HUES48 (cell line): ENCODE measurements around the gene KIAA0586.

Experiments
- H3K27ac ChIP-seq: one replicate; pipeline ENCODE4 v1.7.0; 2013; ENCODE audit warnings: low read depth, low read length, inconsistent platforms
- H3K27me3 ChIP-seq: 2 replicates; pipeline ENCODE4 v1.6.1; 2013; ENCODE audit warnings: mild to moderate bottlenecking, low read length; ENCODE audit not compliant: control insufficient read depth, insufficient read depth
- H3K36me3 ChIP-seq: 2 replicates; pipeline ENCODE4 v1.6.1; 2013; ENCODE audit warnings: low read length; ENCODE audit not compliant: control insufficient read depth, insufficient read depth
- H3K4me1 ChIP-seq: 2 replicates; pipeline ENCODE4 v1.6.1; 2013; ENCODE audit warnings: mild to moderate bottlenecking, low read length; ENCODE audit not compliant: control insufficient read depth, insufficient read depth
- H3K4me3 ChIP-seq: 2 replicates; pipeline ENCODE4 v1.5.1; 2013; ENCODE audit warnings: mild to moderate bottlenecking, low read depth, low read length
- H3K9ac ChIP-seq: 2 replicates; pipeline ENCODE4 v1.6.1; 2013; ENCODE audit warnings: mild to moderate bottlenecking, low read depth, low read length, moderate library complexity
- H3K9me3 ChIP-seq: 2 replicates; pipeline ENCODE4 v1.6.1; 2013; ENCODE audit warnings: low read length; ENCODE audit not compliant: control insufficient read depth, insufficient read depth

The KIAA0586 gene

DNA sequence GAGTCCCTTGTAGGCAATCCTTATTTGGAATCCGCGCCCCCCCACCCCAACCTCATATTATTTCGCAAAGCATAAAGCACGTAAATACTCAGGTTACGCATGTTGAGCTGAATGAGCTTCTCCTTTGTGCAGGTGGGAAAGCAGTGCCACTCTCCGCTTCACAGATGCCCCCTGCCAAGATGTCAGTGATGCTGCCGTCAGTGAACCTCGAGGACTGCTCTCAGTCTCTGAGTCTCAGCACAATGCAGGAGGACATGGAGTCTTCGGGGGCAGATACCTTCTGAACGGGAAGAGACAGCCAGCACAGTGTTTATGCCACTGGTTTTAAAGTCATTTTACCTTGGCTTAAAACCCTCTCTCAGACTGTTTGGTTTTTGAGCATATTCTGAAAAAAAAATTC, 120.1 kb downstream of the KIAA0586 start:
- no peaks in the 10 kb centered on the region for H3K9me3 ChIP-seq
- H3K9ac ChIP-seq = no peak overlapping the region
- H3K27me3 ChIP-seq = no peaks in the 10 kb centered on the region
- H3K36me3 ChIP-seq = no peaks in the 10 kb centered on the region
- H3K4me1 ChIP-seq = no peaks in the 10 kb centered on the region
- no peak overlapping the region for H3K4me3 ChIP-seq
- H3K27ac ChIP-seq = no peak overlapping the region

DNA sequence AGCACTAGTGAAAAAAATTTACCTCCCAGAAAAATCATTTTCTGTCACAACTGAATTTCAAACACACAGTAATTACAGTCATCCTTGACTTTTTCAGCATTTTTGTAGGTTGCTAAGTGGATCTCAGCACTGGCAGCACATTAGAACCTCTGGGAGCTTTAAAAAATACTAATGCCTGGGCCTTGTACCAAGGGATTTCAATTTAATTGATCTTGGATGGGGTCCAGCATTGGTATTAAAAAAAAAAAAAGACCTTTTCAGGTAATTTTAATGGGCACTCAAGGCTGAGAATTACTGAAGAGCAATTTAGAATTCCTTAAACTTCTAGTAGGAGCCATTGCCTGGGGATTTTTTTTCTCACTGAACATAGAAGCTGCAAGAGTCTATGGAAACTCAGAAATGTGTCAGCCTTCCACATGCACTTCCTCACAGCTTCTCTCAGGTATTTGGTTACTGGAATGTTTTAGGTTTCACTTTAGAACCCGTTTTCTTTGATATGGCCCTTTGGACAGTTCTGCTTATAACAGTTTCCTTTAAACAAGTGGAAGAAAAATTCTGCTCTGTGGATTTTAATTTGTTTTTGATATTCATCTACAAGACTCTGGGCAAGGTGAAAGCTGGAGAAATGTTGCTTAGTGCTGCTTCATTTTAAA, 121.7 kb downstream of the KIAA0586 start:
- H3K9me3 ChIP-seq = no peaks in the 10 kb centered on the region
- no peaks in the 10 kb centered on the region for H3K27me3 ChIP-seq
- H3K9ac ChIP-seq = no peak overlapping the region
- H3K36me3 ChIP-seq = no peaks in the 10 kb centered on the region
- H3K4me1 ChIP-seq = no peaks in the 10 kb centered on the region
- no peak overlapping the region for H3K4me3 ChIP-seq
- H3K27ac ChIP-seq = no peak overlapping the region

DNA sequence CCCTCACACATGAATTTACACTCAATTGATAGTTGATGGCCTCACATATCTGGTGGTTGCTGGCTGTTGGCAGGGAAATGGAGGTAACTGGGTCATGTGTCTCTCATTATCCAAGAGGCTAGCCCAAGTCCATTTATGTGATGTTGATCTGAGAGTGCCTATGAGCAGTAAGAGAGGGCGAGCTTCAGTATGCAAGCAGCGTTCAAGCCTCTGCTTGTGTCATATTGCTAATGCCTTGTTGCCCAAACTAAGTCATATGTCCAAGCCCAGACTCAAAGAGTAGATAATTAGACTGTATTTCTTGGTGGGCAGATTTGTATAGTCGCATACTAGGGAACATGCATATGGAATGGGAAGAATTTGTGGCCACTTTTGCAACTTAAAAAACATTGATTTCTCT, 126.4 kb downstream of the KIAA0586 start:
- H3K9ac ChIP-seq = no peak overlapping the region
- no peaks in the 10 kb centered on the region for H3K27me3 ChIP-seq

DNA sequence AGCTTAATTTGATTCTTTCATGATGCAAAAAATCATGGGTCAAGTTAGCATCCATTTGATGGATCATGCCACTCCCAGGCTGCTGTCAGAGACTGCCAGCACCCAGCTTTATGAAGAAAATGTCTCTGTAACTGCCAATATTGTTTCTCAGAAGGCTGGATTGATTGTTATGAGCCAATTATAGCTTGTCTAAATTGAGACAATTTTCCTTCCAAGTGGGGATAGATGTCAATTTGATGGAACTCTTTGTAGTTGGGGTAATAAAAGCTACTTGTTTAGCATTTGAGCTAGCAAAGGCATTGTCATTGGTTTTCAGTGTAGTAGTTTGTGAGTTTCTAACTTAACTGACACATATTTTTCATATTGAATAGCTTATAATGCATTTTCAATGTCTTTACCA, 128.1 kb downstream of the KIAA0586 start:
- H3K9me3 ChIP-seq = no peaks in the 10 kb centered on the region
- no peaks in the 10 kb centered on the region for H3K4me1 ChIP-seq
- H3K9ac ChIP-seq = no peak overlapping the region
- H3K36me3 ChIP-seq = no peaks in the 10 kb centered on the region
- H3K4me3 ChIP-seq = no peak overlapping the region
- H3K27ac ChIP-seq = no peak overlapping the region
- H3K27me3 ChIP-seq = no peaks in the 10 kb centered on the region

More for the DNA sequence above, 126.4 kb downstream of the KIAA0586 start:
- H3K9me3 ChIP-seq = no peaks in the 10 kb centered on the region
- H3K4me3 ChIP-seq = no peak overlapping the region
- H3K4me1 ChIP-seq = no peaks in the 10 kb centered on the region
- H3K27ac ChIP-seq = no peak overlapping the region
- H3K36me3 ChIP-seq = no peaks in the 10 kb centered on the region

DNA sequence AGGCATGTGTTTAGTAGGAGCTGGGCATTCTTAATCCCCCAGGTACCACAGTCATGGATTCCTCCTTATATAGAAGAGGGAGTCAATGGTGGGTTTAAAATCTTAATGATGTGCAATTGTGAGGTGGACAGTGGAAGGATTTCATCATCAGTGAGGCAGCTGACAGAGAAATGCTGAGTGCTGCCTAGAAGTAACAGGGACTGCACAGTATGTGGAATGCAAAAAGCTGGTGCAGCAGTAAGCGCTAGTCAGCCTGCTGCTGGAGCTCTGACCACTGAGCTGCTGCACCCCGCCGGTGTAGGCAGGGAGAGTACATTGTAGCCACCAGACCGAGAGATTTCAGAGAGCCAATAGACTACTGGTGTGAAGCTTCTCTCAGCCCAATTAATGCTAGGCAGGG, 129.7 kb downstream of the KIAA0586 start:
- Histone ChIP-seq H3K4me3 (no peak overlapping the region), H3K36me3 (no peaks in the 10 kb centered on the region), H3K27me3 (no peaks in the 10 kb centered on the region), H3K9me3 (no peaks in the 10 kb centered on the region), H3K9ac (no peak overlapping the region), H3K27ac (no peak overlapping the region), H3K4me1 (no peaks in the 10 kb centered on the region)

DNA sequence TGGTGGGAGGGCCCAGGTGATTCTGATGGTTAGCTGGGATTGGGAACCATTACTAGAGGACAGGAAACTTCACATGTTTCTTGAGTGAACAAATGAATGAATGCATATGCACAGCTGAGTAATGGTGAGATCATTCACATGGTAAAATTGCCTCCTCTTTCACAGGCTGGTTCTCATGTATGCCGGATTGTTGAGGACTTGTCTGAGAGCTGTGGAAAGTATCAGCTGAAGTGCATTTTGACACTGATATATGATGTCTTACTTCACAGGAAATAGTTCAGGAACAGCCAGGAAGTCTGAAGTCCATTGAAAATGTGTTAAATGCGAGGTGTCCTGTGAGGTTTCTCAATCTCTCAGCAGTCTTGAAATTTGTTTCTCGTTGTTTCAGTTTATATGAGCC, 132.7 kb downstream of the KIAA0586 start:
- Histone ChIP-seq H3K9me3 (no peaks in the 10 kb centered on the region), H3K4me1 (no peaks in the 10 kb centered on the region), H3K36me3 (no peaks in the 10 kb centered on the region), H3K9ac (no peak overlapping the region), H3K4me3 (no peak overlapping the region), H3K27me3 (no peaks in the 10 kb centered on the region), H3K27ac (no peak overlapping the region)

DNA sequence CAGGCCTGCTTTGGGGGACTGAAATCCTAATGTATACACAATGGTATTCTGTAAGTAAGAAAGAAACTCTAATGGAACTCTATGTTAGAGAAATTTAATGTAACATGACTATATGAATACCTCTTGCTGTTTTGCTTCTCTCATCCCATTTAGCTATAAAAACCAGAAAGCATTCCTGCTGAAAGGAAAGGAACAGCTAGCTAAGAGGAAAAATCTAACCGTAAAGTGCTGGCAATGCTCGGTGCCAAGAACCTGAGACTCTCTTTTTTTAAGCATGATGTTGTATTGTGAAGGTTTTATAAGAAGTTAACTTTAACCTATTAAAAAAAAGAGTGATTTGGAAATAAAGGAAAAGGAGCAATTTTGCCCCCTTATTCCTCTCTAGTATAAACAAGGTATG, 134.6 kb downstream of the KIAA0586 start:
- Histone ChIP-seq H3K4me1 (no peaks in the 10 kb centered on the region), H3K27ac (no peak overlapping the region), H3K27me3 (no peaks in the 10 kb centered on the region), H3K9me3 (no peaks in the 10 kb centered on the region), H3K9ac (no peak overlapping the region), H3K36me3 (no peaks in the 10 kb centered on the region), H3K4me3 (no peak overlapping the region)

DNA sequence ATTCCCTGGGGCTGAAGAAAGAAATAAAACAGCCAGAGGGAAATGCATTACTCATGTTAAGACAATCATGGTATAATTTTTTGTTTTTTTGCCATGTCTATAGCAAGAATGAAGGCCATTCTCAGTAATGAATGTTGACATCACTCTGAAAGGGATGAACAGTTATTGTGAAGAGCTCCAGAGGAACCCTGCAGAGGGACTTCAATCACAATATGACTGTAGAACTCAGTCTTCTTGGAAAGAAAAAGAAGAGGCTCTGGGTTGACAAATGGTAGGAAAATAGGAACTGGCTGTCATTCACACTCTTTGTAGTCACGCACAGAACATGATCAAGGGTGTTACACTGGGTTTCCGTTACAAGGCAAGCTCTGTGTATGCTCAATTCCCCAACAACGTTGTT, 136.5 kb downstream of the KIAA0586 start:
- Histone ChIP-seq H3K36me3 (no peaks in the 10 kb centered on the region), H3K27ac (no peak overlapping the region), H3K4me3 (no peak overlapping the region), H3K4me1 (no peaks in the 10 kb centered on the region), H3K27me3 (no peaks in the 10 kb centered on the region), H3K9me3 (no peaks in the 10 kb centered on the region), H3K9ac (no peak overlapping the region)

DNA sequence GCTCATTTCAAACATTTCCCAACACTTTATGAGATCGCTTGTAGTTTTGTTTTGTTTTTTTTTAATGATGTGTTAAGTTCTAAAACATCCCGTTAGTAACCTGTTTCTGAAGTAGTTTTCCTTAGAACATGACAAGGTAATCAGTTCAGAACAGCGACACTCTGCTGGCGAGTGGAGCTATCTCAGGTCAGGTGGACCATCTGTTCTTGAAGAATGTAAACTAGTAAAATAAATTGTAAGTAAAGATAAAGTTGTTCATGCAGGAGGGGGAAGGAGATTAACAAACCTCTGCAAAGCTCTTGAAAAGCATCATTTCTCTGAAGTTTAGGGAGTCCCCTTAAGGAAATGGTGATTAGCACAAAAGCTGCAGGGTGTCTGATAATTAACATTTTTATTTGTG, 138.3 kb downstream of the KIAA0586 start:
- Histone ChIP-seq H3K27ac (no peak overlapping the region), H3K27me3 (no peaks in the 10 kb centered on the region), H3K4me3 (no peak overlapping the region), H3K9ac (no peak overlapping the region), H3K4me1 (no peaks in the 10 kb centered on the region), H3K9me3 (no peaks in the 10 kb centered on the region), H3K36me3 (no peaks in the 10 kb centered on the region)

DNA sequence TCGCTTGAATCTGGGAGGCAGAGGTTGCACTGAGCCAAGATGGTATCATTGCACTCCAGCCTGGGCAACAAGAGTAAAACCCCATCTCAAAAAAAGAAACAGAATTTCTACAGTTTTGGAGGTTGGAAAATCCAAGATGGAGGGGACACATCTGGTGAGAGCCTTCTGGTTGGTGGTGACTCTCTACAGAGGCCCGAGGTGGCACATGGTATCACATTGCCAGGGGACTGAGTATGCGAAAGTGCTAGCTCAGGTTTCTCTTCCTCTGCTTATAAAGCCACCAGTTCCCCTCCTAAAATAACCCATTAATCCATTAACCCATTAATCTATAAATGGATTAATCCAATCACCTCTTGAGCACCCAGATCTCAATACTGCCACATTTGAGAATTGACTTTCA, 139.5 kb downstream of the KIAA0586 start:
- no peak overlapping the region for H3K4me3 ChIP-seq
- H3K9ac ChIP-seq = no peak overlapping the region
- H3K36me3 ChIP-seq = no peaks in the 10 kb centered on the region
- H3K27ac ChIP-seq = no peak overlapping the region
- no peaks in the 10 kb centered on the region for H3K9me3 ChIP-seq
- H3K27me3 ChIP-seq = no peaks in the 10 kb centered on the region
- no peaks in the 10 kb centered on the region for H3K4me1 ChIP-seq

DNA sequence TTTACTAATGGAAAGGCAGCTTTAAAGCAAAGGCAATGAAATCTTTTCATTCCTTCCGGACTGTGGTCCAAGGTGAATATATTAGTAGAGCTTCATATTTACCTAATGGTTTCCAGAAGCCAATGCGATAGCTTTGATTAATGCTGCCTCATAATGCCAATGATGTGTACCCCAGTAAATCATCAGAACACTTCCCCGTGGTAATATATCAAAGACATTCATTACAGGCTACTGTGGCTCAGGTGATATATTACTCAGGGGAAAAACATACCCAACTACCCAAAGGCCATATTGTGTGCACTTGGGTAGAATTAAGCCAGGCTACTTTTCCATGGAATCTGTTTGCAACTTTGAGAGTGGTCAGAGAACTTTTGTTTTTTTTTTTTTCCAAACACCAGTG, 140.8 kb downstream of the KIAA0586 start:
- Histone ChIP-seq H3K9ac (no peak overlapping the region), H3K4me3 (no peak overlapping the region), H3K4me1 (peaks cover 2% of the 10 kb centered on the region; the same call in 1 of the 2 replicates), H3K27me3 (no peaks in the 10 kb centered on the region), H3K36me3 (no peaks in the 10 kb centered on the region), H3K9me3 (no peaks in the 10 kb centered on the region), H3K27ac (no peak overlapping the region)

DNA sequence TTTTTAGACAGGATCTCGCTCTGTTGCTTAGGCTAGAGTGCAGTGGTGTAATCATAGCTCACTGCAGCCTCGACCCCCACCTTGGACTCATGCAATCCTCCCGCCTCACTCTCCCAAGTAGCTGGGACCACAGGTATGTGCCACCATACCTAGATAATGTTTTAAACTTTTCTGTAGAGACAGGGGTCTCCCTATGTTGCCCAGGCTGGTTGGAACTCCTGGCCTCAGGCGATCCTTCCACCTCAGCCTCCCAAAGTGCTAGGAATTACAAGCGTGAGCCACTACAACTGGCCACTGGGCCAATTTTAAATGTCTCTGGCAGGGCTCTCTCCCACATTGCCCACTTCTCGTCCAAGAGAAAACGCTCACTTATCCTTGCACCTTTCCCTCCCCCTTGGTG, 143.7 kb downstream of the KIAA0586 start:
- Histone ChIP-seq H3K9me3 (no peaks in the 10 kb centered on the region), H3K4me3 (no peak overlapping the region), H3K36me3 (no peaks in the 10 kb centered on the region), H3K27ac (no peak overlapping the region), H3K27me3 (no peaks in the 10 kb centered on the region), H3K9ac (no peak overlapping the region), H3K4me1 (peaks cover 2% of the 10 kb centered on the region; the same call in 1 of the 2 replicates)
